SK-N-SH (cell line): ENCODE measurements around the gene SEMA3D. TPM values are rescaled to one million over a fixed set of nuclear protein-coding genes. Genes with fewer than 3 reads are reported as not detected.

Experiments used
- CTCF ChIA-PET: fragments of 300-600, 350-600 bp; formaldehyde crosslinking; extraction: SDS; loops from one replicate; lab custom pipeline; 2021; lab: Yijun Ruan, JAX
- POLR2A ChIA-PET: fragments of 350-600 bp; sonication (Branson Sonifier 250); formaldehyde crosslinking; extraction: SDS; loops from one replicate; lab custom pipeline; 2020; ENCODE audit warnings: antibody characterized with exemption, inconsistent platforms; lab: Yijun Ruan, JAX
- DNase-seq: peaks from one replicate; pipeline ENCODE4 v3.0.0; 2012
- H2AFZ ChIP-seq: fragments of 200-600 bp; sonication (generic); 2 replicates; pipeline ENCODE4 v1.8.1; 2016; ENCODE audit warnings: antibody characterized with exemption, mild to moderate bottlenecking, low read depth
- H3F3A ChIP-seq: fragments of 200-600 bp; sonication (generic); replicated peaks from 2 replicates; pipeline ENCODE3; 2016; ENCODE audit warnings: antibody characterized with exemption, mild to moderate bottlenecking; ENCODE audit not compliant: insufficient read depth
- H3K27ac ChIP-seq, 2 experiments: fragments of 200-500 bp in 1 of 2; fragments of 200-600 bp in 1 of 2; sonication (Bioruptor generic) in 1 of 2; sonication (generic), shearing (Covaris generic) in 1 of 2; 2 replicates each; pipeline versions ENCODE4 v1.5.1 to v1.6.1; 2014 to 2016; ENCODE audit warnings: low read depth in 2 of 2, inconsistent platforms in 1 of 2, low read length in 1 of 2, mild to moderate bottlenecking in 1 of 2, mixed read lengths in 1 of 2
- H3K27me3 ChIP-seq: fragments of 200-600 bp; sonication (generic), shearing (Covaris generic); 2 replicates; pipeline ENCODE4 v1.6.1; 2016; ENCODE audit warnings: mixed run types; ENCODE audit not compliant: insufficient read depth
- H3K36me3 ChIP-seq, 2 experiments: fragments of 200-500 bp in 1 of 2; fragments of 200-600 bp in 1 of 2; sonication (Bioruptor generic) in 1 of 2; sonication (generic) in 1 of 2; replicated peaks in 1 of 2; 2 replicates each; pipeline versions ENCODE3 to v1.5.1; 2014 to 2016; ENCODE audit warnings: low read length in 1 of 2, mild to moderate bottlenecking in 1 of 2; ENCODE audit not compliant: insufficient read depth in 2 of 2, control insufficient read depth in 1 of 2
- H3K4me1 ChIP-seq, 2 experiments: fragments of 200-500 bp in 1 of 2; fragments of 200-600 bp in 1 of 2; sonication (Bioruptor generic) in 1 of 2; sonication (generic), shearing (Covaris generic) in 1 of 2; 2 replicates each; pipeline versions ENCODE4 v1.5.1 to v1.6.1; 2014 to 2016; ENCODE audit warnings: low read depth in 1 of 2, low read length in 1 of 2, mixed run types in 1 of 2; ENCODE audit not compliant: insufficient read depth in 2 of 2, control insufficient read depth in 1 of 2
- H3K4me2 ChIP-seq: fragments of 200-600 bp; sonication (generic), shearing (Covaris generic); 2 replicates; pipeline ENCODE4 v1.6.1; 2017; ENCODE audit warnings: mixed run types
- H3K4me3 ChIP-seq, 2 experiments: fragments of 200-500 bp in 1 of 2; fragments of 200-600 bp in 1 of 2; sonication (Bioruptor generic) in 1 of 2; sonication (generic), shearing (Covaris generic) in 1 of 2; 2 replicates each; pipeline versions ENCODE4 v1.5.1 to v1.8.1; 2014 to 2016; ENCODE audit warnings: low read depth in 2 of 2, inconsistent platforms in 1 of 2, low read length in 1 of 2, mild to moderate bottlenecking in 1 of 2, mixed read lengths in 1 of 2, moderate library complexity in 1 of 2
- H3K79me2 ChIP-seq: fragments of 200-600 bp; sonication (generic); 2 replicates; pipeline ENCODE4 v1.8.1; 2017; ENCODE audit warnings: mild to moderate bottlenecking; ENCODE audit not compliant: insufficient read depth
- H3K9ac ChIP-seq: fragments of 200-600 bp; sonication (generic); 2 replicates; pipeline ENCODE4 v1.6.1; 2017; ENCODE audit warnings: mixed run types
- H3K9me2 ChIP-seq: fragments of 200-600 bp; sonication (generic); 2 replicates; pipeline ENCODE4 v1.6.1; 2017; ENCODE audit warnings: mixed run types
- H3K9me3 ChIP-seq: fragments of 200-600 bp; sonication (generic); 2 replicates; pipeline ENCODE4 v1.6.1; 2017; ENCODE audit warnings: mixed run types, mild to moderate bottlenecking, moderate library complexity
- H4K20me1 ChIP-seq: fragments of 200-600 bp; sonication (generic); 2 replicates; pipeline ENCODE4 v1.6.1; 2017; ENCODE audit warnings: mild to moderate bottlenecking, mixed run types; ENCODE audit not compliant: insufficient read depth
- EP300 ChIP-seq, 2 experiments: IDR thresholded peaks; 2 replicates each; pipeline versions ENCODE4 v1.4.0 to v1.6.1; 2012; ENCODE audit warnings: borderline replicate concordance in 1 of 2, low read depth in 1 of 2, low read length in 1 of 2
- EZH2phosphoT487 ChIP-seq: fragments of 200-600 bp; sonication (generic); IDR thresholded peaks from 2 replicates; pipeline ENCODE4 v1.6.1; 2017; ENCODE audit warnings: low read depth, mixed run types, mild to moderate bottlenecking, antibody characterized with exemption, moderate library complexity, borderline replicate concordance
- FOSL2 ChIP-seq: IDR thresholded peaks from 2 replicates; pipeline ENCODE4 v1.4.0; 2012; ENCODE audit warnings: low read depth, mild to moderate bottlenecking, moderate library complexity, borderline replicate concordance
- GATA2 ChIP-seq: sonication (generic); formaldehyde crosslinking; IDR thresholded peaks from 2 replicates; pipeline ENCODE4 v1.5.0; 2020; ENCODE audit warnings: mild to moderate bottlenecking, missing genetic modification reagents
- JUND ChIP-seq: IDR thresholded peaks from 2 replicates; pipeline ENCODE4 v1.4.0; 2012
- MEF2A ChIP-seq: IDR thresholded peaks from 2 replicates; pipeline ENCODE4 v1.4.0; 2012; ENCODE audit warnings: low read depth, borderline replicate concordance
- NFIC ChIP-seq: IDR thresholded peaks from 2 replicates; pipeline ENCODE4 v1.4.0; 2012; ENCODE audit warnings: borderline replicate concordance
- POLR2AphosphoS5 ChIP-seq: IDR thresholded peaks from 2 replicates; pipeline ENCODE4 v1.6.1; 2012; ENCODE audit warnings: low read depth, low read length
- RAD21 ChIP-seq: IDR thresholded peaks from 2 replicates; pipeline ENCODE4 v1.6.1; 2012; ENCODE audit warnings: mild to moderate bottlenecking, low read length
- RCOR1 ChIP-seq: fragments of 150-350 bp; IDR thresholded peaks from 2 replicates; pipeline ENCODE4 v1.6.1; 2017; ENCODE audit warnings: antibody characterized with exemption, low read length
- TAF1 ChIP-seq: IDR thresholded peaks from 2 replicates; pipeline ENCODE4 v1.6.1; 2012; ENCODE audit warnings: low read depth, mild to moderate bottlenecking, low read length, moderate library complexity, borderline replicate concordance
- TCF12 ChIP-seq: IDR thresholded peaks from 2 replicates; pipeline ENCODE4 v1.4.0; 2012
- USF2 ChIP-seq: fragments of 150-350 bp; IDR thresholded peaks from 2 replicates; pipeline ENCODE4 v1.6.1; 2017; ENCODE audit warnings: antibody characterized with exemption, low read length, low read depth, borderline replicate concordance
- ZBTB33 ChIP-seq: IDR thresholded peaks from 2 replicates; pipeline ENCODE4 v1.4.0; 2012; ENCODE audit warnings: low read depth, borderline replicate concordance
- WGBS: methylation state at CpG from one replicate; pipeline ENCODE4 v1.1.6; 2017; ENCODE audit warnings: low lambda C conversion rate; 5-methylcytosine and 5-hydroxymethylcytosine counted together
- polyA plus RNA-seq, 3 experiments: library from polyadenylated mRNA; depleted of rRNA; stranded (reverse); fragments of >200 nt; gene quantifications; 2 replicates each; pipeline ENCODE4 v1.2.3, GENCODE V29; 2012
- TF ChIP-seq, protein P1 (sequence below): fragments of 150-350 bp; IDR thresholded peaks from 2 replicates; pipeline ENCODE4 v1.6.1; 2016; ENCODE audit warnings: mild to moderate bottlenecking, low read depth, low read length

The SEMA3D gene
- polyA plus RNA-seq, 1 of the 3 experiments (the other 2 are of a cell fraction): 30.1 TPM

DNA sequence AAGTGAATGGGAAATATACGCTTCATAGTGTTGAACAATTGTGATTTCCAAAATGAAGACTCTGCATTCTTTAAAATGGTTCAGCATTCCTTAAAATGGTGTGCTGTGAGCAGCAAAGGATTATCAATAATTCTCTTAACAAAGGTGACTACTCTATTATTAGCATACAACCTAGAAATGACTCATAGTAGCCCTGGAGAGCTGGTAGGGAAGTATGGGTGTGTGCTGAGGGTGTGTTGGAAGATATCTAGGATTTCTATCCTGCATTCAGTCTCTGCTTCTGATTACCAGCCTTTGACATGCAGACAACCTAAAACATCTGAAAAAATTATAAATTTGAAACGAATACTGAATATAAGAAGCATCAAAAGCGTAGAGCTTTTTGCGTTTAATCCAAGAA, 72.5 kb downstream of the SEMA3D start:
- Histone ChIP-seq H3K27me3 (no peaks in the 10 kb centered on the region), H3K4me1 (no peaks in the 10 kb centered on the region; a peak in 2 of 4 replicates), H3K79me2 (no peaks in the 10 kb centered on the region), H3K9ac (no peak overlapping the region), H3K9me2 (no peaks in the 10 kb centered on the region), H3K27ac (no peak overlapping the region), H2AFZ (no peak overlapping the region), H3K9me3 (no peaks in the 10 kb centered on the region), H3K4me3 (no peak overlapping the region), H3K36me3 (peaks cover 0 to 5% of the 10 kb centered on the region in 2 experiments), H4K20me1 (no peaks in the 10 kb centered on the region), H3K4me2 (no peak overlapping the region), H3F3A (no peaks in the 10 kb centered on the region)
- ChIA-PET POLR2A (no interaction called here), CTCF (interaction anchor here (0.7 to 1.8 kb wide), 4 partner anchors 12 to 716 kb away, joined by 3 to 4 read pairs (median 4); partner anchors contain the start of gene SEMA3D)
- no peak for DNase-seq
- TF ChIP-seq GATA2: no peak
- TF ChIP-seq POLR2AphosphoS5: no peak
- TF ChIP-seq MEF2A: peak; percentile 33; the same call in 1 of the 2 replicates
- peak; percentile 24; the same call in 1 of the 2 replicates for TF ChIP-seq JUND
- TF ChIP-seq TAF1: no peak
- no peak for TF ChIP-seq EZH2phosphoT487
- no peak for TF ChIP-seq RCOR1
- TF ChIP-seq NFIC: no peak
- TF ChIP-seq EP300 (IDR thresholded peaks at IDR 0.05; ENCODE audit: borderline replicate concordance in 1 of 2, low read depth in 1 of 2, low read length in 1 of 2): no peak
- no peak for TF ChIP-seq ZBTB33
- TF ChIP-seq RAD21: no peak
- peak; percentile 37; the same call in 1 of the 2 replicates for TF ChIP-seq FOSL2
- TF ChIP-seq USF2: no peak
- TF ChIP-seq, protein P1, sequence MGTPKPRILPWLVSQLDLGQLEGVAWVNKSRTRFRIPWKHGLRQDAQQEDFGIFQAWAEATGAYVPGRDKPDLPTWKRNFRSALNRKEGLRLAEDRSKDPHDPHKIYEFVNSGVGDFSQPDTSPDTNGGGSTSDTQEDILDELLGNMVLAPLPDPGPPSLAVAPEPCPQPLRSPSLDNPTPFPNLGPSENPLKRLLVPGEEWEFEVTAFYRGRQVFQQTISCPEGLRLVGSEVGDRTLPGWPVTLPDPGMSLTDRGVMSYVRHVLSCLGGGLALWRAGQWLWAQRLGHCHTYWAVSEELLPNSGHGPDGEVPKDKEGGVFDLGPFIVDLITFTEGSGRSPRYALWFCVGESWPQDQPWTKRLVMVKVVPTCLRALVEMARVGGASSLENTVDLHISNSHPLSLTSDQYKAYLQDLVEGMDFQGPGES: no peak
- peak; percentile 31 for TF ChIP-seq TCF12
- 79% methylated on average over 4 of the region's 4 CpGs for WGBS
